Parathyroid adenoma (tissue), 2 donors: ENCODE data around the gene MCC.

Experiments
- H2AFZ ChIP-seq: fragments of 300-600 bp; sonication (generic); one replicate; pipeline ENCODE4 v1.7.0; 2017; ENCODE audit warnings: antibody characterized with exemption, mild to moderate bottlenecking
- H3K27ac ChIP-seq: fragments of 300-600 bp; sonication (generic); one replicate; pipeline ENCODE4 v1.7.0; 2017
- H3K27me3 ChIP-seq: fragments of 300-600 bp; sonication (generic); one replicate; pipeline ENCODE4 v1.7.0; 2017; ENCODE audit warnings: low read length; ENCODE audit not compliant: control insufficient read depth, insufficient read depth
- H3K36me3 ChIP-seq: fragments of 300-600 bp; sonication (generic); one replicate; pipeline ENCODE4 v1.7.0; 2017; ENCODE audit warnings: low read length; ENCODE audit not compliant: control insufficient read depth, insufficient read depth
- H3K4me1 ChIP-seq: fragments of 300-600 bp; sonication (generic); one replicate; pipeline ENCODE4 v1.7.0; 2017; ENCODE audit warnings: control low read depth
- H3K4me2 ChIP-seq: fragments of 300-600 bp; sonication (generic); one replicate; pipeline ENCODE4 v1.7.0; 2017; ENCODE audit warnings: low read length
- H3K4me3 ChIP-seq: fragments of 300-600 bp; sonication (generic); one replicate; pipeline ENCODE4 v1.7.0; 2017; ENCODE audit warnings: low read depth, low read length
- H3K79me2 ChIP-seq: fragments of 300-600 bp; sonication (generic); one replicate; pipeline ENCODE4 v1.7.0; 2017; ENCODE audit warnings: control low read depth
- H3K9ac ChIP-seq: fragments of 300-600 bp; sonication (generic); one replicate; pipeline ENCODE4 v1.7.0; 2017; ENCODE audit warnings: mild to moderate bottlenecking
- H3K9me3 ChIP-seq: fragments of 300-600 bp; sonication (generic); one replicate; pipeline ENCODE4 v1.7.0; 2017; ENCODE audit warnings: low read length; ENCODE audit not compliant: control insufficient read depth
- CTCF ChIP-seq: fragments of 300-600 bp; sonication (generic); IDR thresholded peaks from one replicate; pipeline ENCODE4 v1.7.0; 2017; ENCODE audit warnings: antibody characterized with exemption, mild to moderate bottlenecking
- donor health status: primary hyperparathyroidism.

The MCC gene

GRCh38 chr5:112996830-112997374 lies 491.4 kb downstream of the MCC start:
- Histone ChIP-seq H3K27ac (no peak overlapping the region), H3K9ac (no peak overlapping the region), H3K27me3 (no peaks in the 10 kb centered on the region), H3K36me3 (no peaks in the 10 kb centered on the region), H3K4me1 (no peaks in the 10 kb centered on the region), H3K9me3 (no peaks in the 10 kb centered on the region), H3K4me3 (no peak overlapping the region), H3K4me2 (no peak overlapping the region), H3K79me2 (peaks cover 12% of the 10 kb centered on the region), H2AFZ (no peak overlapping the region)
- no peak for TF ChIP-seq CTCF

GRCh38 chr5:112995764-112996618 lies 492.3 kb downstream of the MCC start:
- H3K9ac ChIP-seq = no peak overlapping the region
- TF ChIP-seq CTCF = peak; percentile 95
- no peak overlapping the region for H3K4me2 ChIP-seq
- H3K4me3 ChIP-seq = no peak overlapping the region
- H2AFZ ChIP-seq = no peak overlapping the region
- no peaks in the 10 kb centered on the region for H3K36me3 ChIP-seq
- no peaks in the 10 kb centered on the region for H3K9me3 ChIP-seq
- H3K79me2 ChIP-seq = peaks cover 12% of the 10 kb centered on the region
- H3K27ac ChIP-seq = no peak overlapping the region
- H3K27me3 ChIP-seq = no peaks in the 10 kb centered on the region
- no peaks in the 10 kb centered on the region for H3K4me1 ChIP-seq

- Histone ChIP-seq H3K79me2 (peaks cover 38% of the 10 kb centered on the region), H3K36me3 (no peaks in the 10 kb centered on the region), H3K4me1 (peaks cover 3% of the 10 kb centered on the region), H3K27ac (no peak overlapping the region), H3K9ac (no peak overlapping the region), H3K27me3 (no peaks in the 10 kb centered on the region), H3K9me3 (no peaks in the 10 kb centered on the region), H3K4me3 (no peak overlapping the region), H2AFZ (no peak overlapping the region), H3K4me2 (no peak overlapping the region)
- no peak for TF ChIP-seq CTCF
These were observed 502.0 kb downstream of the MCC start for GRCh38 chr5:112986224-112986623.

GRCh38 chr5:112983363-112983762 lies 504.9 kb downstream of the MCC start:
- H3K4me2 ChIP-seq = no peak overlapping the region
- TF ChIP-seq CTCF = no peak
- H3K27ac ChIP-seq = no peak overlapping the region
- H3K9ac ChIP-seq = no peak overlapping the region
- no peaks in the 10 kb centered on the region for H3K27me3 ChIP-seq
- no peaks in the 10 kb centered on the region for H3K36me3 ChIP-seq
- H3K4me1 ChIP-seq = peaks cover 3% of the 10 kb centered on the region
- H3K9me3 ChIP-seq = no peaks in the 10 kb centered on the region
- H2AFZ ChIP-seq = no peak overlapping the region
- H3K4me3 ChIP-seq = no peak overlapping the region
- peaks cover 47% of the 10 kb centered on the region for H3K79me2 ChIP-seq
